NOMO-1 treated with DMSO at 0.1 percent for 48 hours (cell line): ENCODE data around the gene STK25.

Source experiments
- DNase-seq: peaks from one replicate; lab custom pipeline; 2025; ENCODE audit not compliant: unreplicated experiment; lab: John Stamatoyannopoulos, UW

The STK25 gene

DNA sequence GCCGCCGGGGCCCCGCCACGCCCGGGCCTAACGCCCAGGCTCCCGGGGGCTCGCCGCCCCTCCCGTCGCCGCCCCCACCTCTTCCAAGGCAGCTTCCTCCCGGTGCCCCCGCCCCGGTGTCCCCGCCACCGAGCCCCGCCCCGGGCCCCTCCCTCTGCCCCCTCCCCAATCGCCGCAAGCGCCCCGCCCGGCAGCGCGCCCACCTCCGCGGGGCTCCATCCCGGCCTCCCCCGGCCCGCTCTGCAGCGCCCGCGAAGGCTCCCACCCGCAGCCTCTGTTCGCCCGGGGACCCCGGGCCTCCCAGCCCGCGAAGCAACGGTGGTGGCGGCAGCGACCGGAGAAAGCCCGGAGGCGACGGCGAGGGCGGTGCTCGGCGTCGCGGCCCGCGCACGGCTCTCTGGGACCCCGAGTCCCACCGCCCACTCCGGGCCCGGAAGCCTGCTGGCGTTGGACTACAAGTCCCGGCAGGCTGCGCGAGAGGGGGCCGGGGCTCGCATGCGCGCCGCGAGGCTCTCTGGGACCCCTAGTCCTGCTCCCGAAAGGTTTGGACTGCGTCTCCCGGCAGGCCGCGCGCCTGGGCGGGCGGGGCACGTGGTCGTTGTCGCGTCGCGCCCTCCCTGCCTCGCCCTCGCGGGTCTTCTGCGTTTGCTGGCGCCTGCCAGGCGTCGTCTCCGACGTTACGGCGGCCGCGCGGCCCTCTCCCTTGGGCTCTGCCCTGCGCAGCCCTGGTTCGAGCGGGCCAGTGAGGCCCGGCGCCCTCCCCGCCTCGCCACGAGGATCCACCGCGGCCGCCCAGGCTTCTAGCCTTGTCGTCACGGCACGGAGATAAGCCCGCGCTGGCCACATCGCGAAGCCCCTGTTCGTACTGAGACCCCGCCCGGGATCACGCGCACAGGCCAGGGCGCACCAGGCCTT lies at the start of gene STK25:
TSS of gene STK25 (minus strand) at position 345 of the 915 bp plus-strand sequence. CDS start 549 bp downstream, outside the sequence.
- DNase-seq: peak; percentile 97

DNA sequence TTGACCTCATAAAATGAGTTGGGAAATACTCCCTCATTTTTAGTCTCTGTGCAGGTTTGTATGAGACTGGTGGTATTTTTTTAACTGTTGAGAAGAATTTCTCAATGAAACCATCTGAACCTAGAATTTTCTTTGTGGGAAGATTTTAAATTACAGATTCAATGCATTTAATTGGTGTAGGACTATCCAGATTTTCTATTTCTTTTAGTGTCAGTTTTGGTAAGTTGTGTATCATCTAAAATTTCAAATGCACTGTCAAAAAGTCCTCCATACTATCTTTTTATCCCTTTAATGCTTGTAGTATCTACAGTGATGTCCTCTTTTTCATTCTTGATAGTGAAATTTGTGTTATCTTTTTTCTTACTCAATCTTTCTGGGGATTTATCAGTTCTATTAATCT lies 48.4 kb upstream of the STK25 start:
- DNase-seq: no peak

DNA sequence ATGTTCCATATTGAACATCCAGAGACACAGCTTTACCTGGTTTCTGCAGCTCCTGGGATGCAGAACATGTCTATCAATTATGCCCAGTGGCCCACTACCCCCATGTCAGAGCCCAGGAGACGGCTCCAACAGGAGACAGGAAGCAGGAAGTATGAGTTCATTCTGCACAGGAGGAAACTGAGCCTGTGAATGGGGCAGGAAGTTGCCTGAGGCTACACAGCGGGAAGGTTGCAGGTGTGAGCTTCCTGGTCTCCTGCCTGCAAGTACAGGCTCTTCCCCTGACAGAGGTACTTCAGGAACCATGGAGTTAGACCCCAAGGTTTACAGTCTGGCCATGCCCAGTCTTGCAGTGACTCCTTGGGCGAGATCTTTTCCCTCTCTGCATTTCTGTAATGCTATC lies 47.3 kb upstream of the STK25 start:
- no peak for DNase-seq

DNA sequence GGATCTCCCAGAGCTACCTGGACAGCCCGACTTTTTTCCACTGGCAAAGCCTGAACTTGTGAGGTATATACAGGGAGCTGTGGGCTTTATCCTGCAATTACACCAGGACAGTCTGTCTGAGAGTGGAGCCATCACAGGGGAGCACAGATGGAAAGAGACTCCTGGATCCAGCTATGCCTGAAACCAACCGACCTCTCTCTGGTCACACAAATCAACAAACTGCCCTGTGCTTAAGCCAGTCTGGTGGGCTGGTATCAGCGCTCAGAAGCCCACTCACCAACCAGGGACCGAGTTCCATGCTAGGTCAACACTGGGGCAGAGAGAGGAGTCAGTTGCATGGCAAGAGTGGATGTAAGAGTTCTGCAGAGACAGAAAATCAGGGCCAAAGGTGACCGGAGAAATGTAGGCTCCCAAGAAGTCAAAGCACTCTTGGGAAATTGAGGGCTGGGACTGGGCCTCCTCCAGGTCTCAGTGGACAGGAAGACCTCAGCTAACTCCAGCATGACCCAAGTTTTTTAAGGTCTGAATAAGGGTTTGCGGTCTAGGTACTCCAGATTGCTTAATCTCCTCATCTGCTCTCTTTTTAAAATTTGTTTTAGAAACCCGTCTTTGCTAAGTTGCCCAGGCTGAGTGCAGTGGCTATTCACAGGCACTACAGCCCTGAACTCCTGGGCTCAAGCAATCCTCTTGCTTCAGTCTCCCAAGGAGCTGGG lies 46.4 kb upstream of the STK25 start:
- no peak for DNase-seq

DNA sequence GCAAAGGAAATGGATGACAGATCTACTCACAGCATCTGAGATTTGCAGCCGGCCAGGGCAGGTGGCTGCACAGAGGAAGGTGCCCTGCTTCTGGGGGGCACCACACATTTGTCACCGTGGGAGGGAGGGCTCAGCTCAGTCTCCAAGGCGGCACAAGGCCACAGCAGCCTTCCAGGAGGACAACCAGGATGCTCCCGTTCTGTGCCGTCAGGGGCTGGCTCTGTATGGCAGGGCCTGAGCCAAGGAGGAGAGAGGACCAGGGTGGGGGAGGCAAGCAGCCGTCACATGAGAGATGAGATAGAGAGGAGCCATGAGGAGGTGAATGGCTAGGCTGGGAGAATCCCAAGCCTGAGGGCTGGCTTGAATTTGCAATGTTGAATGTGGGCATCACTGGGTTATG lies 45.6 kb upstream of the STK25 start:
- DNase-seq: no peak

DNA sequence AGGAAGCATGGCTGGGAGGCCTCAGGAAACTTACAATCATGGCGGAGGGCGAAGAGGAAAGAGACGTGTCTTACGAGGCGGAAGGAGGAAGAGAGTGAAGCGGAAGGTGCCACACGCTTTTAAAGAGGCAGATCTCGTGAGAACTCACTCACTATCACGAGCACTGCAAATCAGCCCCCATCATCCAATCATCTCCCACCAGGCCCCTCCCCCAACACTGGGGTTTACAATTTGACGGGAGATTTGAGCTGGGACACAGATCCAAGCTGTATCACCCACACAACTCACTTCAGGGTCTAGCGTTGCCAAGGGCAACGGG lies 45.1 kb upstream of the STK25 start:
- no peak for DNase-seq

DNA sequence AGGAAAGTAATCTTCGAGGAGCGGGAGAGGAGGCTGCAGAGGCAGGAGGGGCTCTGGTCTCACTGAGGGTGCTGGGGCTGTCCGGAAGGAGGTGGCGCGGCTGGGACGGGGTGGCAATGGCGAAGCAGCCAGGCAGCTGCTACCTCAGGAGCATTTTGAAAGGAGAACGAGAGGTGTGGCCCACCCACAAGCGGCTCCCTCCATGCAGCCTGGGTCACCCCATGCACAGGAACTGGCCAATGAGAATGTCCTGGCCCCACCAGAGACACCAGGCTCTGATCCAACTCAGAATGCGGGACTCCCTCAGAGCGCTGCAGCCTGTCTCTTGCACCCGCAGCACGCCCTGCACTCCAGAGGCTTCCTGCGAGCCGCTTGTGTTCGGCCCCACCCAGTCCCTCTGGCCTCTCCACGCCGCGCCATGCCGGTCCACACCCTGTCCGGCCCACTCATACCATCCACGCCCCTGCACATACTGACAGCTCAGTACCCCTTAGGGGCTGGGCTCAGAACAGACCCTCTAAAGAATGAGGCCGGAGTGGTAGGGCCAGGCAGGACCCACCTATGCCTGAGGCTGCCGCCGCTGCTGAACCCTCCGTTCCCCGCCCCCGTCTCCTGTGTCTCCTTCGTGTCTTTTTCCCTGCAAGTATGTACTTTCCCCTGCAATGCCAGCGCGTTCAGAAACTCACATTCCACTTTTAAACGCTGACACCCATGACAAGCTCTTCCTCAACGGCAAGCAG lies 43.8 kb upstream of the STK25 start:
- no peak for DNase-seq

DNA sequence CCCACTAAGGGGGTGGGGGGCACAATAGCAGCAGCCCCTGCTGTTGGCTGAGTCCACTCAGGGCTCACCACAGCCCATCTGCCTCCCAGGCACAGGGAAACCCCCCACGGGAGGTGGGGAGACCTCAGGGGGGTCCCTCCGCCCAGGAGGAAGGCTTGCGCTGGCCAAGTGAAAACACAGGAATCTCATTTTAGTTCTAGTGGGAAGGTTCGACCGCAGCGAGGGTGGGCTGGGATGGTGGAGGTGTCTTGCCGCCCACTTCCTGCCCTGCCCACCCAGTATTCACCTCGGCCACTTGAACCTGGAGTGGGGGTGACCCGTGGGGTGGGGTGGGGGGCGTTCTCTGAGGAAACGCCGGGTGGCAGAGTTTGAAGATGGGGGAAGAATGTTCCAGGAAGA lies 43.2 kb upstream of the STK25 start:
- DNase-seq: no peak

DNA sequence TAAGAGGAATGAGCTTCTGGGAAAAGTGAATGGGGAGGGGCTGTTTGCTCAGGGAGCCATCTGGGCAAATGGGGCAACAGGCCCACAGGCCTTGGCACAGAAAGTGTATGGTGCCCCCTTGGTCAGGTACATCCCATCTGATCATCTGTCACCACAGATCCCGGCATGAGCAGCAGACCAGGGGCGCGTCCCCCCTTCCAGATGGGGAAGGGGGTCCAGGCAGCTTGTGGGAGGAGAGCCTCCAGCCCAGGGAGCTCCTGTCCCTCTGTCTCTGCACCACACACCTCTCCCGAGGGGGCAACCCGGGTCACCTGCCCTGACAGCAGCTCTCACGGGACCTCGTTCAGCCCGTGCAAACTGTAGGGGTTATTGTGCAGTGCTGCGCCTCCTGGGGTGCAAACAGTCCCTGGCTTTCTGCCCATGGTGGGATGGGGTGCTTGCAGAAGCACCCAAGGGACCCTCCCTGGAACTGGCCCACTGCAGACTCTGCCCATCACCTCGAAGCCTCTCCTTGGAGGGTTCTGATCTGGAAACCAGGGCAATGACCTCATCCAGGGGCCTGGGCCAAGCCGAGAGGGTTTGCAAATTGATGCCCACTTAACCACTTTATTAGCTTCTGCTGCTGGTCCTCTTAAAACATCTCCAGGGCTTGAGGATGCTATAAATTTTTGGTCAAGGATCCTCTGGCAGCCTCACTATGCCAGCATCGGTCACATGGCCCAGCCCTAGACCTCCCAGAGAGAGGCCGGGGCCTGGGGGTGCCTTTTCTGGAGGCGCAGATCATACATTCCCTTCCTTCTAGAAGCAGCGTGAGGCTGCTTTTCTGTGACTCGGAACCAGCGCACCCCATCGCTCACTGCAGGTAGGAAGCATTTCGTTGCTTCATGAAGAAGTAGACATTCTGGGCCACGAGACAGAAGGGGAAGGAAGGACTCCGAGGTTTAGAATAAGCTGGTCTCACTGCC lies 42.5 kb upstream of the STK25 start:
- no peak for DNase-seq

DNA sequence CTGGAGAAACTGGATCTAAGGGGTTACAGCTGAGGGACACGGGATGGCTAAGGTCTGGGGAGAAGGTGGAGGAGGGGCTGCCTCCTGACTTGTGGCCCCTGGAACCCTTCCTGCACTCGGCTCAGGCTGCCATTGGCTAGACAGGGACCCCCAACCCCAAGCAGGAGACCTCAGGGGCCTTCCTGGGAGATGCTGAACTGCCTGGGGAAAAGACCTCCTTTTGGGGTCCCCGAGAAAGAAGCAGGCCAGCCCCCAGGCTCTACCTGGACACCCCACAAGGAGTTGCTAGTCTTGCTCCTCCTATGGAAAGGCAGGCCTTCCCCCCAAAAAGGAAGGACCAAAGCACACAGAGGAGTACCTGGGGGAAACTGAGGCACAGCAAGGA lies 40.1 kb upstream of the STK25 start:
- no peak for DNase-seq

DNA sequence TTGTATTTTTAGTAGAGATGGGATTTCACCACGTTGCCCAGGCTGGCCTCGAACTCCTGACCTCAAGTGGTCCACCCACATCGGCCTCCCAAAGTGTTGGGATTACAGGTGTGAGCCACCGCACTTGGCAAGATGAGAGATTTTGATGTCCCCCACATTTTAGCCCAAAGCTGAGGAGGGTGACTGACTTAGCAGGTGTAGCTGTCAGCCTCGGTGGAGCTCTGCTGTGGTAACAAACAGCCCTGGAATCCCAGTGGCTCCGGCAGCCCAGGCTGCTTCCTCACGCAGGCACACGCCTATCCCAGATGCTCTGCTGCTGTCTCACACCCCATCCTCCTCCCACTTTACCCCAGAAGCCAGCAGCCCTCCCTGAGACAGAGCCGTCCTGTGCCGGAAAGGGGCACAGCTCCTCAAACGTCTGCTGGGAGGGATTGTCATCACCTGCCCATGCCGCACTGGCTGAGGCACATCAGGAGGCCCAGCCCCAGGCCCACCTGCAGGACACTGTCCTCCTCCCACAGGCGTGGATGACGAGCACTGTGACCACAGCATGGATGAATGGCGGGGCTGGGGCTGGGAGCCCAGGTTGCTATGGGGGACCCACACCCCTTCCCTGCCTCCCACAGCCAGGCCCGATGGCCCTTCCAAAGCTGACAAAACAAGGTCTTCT lies 39.5 kb upstream of the STK25 start:
- no peak for DNase-seq

DNA sequence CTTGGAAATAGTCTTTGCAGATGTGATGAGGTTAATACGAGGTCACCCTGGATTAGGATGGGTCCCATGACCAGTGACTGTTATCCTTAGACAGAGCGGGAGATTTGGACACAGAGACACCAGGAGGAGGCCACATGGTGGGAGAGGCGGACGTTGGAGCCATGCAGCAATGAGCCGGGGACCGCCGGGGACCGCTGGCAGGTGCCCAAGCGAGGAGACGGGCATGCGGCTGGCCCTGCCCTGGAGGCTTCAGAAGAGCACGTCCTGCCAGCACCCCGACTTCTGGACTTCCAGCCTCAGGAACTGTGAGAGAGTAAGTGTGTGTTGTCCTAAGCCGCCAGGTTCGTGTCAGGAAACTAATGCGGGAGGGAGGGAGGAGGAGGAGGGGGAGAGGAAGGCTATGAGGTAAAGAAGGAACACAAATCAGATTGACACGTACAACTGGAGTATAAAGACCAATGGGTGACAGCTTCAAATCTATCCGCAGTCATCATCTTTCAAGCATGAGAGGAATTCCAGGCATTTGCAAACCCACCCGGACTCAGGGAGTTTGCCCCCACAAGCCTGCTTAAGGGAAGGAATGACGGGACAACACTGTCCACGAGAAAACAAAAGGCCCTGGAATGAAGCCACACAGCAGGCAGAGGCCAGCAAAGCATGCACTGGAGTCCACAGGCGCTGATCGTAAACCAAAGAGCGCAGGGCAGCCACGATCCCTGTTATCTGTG lies 38.6 kb upstream of the STK25 start:
- DNase-seq: no peak

DNA sequence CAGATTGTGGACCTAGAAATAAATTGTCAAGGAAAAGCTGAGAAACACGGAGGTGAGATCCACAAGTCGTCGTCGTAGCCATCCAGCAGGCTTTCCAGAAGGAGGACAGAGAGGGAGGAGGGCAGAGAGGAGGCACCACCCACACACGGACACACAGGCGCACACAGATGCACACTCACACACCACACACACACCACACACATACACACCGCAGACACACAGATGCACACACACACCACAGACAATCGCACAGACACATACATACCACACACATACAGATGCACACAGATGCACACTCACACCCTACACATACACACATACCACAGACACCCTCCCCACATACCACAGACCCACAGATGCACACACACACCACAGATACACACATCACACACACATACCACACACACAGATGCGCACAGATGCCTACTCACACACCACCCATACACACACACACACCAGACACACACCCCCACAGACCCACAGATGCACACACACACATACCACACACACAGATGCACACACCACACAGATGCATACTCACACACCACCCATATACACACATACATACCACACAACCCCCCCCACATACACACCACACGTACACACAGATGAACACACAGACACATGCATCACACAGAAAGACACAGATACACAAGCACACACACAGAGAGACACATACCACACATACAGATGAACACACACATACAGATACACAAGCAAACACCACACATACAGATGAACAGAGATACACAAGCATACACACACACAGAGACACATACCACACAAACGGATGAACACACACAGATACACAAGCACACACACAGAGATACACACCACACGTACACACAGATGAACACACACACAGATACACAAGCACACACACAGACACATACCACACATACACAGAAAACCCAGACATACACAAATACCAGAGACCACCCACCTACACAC lies 37.4 kb upstream of the STK25 start:
- no peak for DNase-seq

DNA sequence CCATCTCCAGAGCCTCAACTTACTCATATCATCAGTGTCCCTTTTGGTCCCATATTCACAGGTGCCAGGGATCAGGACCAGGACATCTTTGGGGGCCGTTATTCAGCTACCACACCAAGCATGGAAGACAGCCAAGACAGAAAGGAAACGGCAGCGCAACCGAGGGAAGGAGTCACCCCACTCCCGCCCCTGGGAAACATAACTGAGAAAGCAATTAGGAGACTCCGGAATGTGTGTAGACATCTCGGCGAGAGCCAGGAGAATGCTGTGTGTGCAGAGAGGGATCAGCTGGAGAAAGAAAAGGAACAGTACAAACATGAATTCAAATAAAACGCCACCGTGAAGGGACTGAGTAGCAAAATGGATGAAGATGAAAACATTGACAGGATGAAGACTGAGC lies 36.7 kb upstream of the STK25 start:
- no peak for DNase-seq

DNA sequence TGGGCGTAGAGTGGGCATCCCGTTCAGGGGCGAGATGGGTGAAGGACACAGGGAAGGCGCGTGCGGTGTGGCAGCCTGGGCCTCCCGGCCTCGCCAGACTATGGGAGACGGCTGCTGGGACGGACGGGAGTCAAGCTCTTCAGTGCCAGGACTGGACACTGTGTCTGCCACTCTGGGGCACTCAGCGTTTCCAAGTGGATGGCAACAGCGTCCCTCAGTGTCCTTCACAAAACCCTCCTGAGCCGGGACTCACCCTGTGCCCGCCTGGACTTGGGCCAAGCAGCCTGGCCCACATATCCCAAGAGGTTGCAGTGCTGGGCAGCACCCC lies 33.9 kb upstream of the STK25 start:
- no peak for DNase-seq

DNA sequence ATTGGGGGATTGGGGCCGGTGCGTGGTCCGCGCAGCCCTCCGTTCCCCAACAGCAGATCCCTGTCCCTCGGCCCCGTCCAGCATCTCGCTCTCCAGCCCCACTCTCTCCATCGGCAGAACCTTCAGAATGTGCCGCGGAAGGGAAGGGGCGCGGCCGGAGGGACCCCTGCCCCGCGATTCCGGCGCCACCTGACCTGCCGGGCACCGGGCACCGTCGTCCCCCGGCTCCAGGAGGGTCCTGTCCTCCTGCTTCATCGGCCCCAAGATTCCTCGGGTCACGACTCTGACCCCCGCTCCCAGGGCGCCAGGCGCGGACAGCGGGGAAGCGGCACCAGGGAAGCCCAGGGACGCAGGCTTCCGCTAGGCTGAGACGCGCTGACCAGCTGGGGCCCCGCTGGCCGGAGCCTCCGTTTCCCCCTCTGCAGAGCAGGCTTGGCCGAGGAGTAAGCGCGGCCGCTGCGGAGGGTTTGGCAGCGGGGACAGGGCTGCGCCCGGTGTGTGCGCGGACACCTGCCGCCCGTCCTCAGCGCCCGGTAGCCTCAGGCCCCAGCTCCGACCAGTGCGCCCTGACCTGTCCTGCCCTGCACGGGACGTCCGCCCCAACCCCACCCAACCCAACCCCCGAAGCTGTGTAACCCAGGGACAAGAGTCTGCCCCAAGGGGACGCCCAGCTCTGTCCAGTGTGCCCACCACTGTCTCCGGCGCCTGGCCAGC lies 33.3 kb upstream of the STK25 start:
- DNase-seq: no peak

DNA sequence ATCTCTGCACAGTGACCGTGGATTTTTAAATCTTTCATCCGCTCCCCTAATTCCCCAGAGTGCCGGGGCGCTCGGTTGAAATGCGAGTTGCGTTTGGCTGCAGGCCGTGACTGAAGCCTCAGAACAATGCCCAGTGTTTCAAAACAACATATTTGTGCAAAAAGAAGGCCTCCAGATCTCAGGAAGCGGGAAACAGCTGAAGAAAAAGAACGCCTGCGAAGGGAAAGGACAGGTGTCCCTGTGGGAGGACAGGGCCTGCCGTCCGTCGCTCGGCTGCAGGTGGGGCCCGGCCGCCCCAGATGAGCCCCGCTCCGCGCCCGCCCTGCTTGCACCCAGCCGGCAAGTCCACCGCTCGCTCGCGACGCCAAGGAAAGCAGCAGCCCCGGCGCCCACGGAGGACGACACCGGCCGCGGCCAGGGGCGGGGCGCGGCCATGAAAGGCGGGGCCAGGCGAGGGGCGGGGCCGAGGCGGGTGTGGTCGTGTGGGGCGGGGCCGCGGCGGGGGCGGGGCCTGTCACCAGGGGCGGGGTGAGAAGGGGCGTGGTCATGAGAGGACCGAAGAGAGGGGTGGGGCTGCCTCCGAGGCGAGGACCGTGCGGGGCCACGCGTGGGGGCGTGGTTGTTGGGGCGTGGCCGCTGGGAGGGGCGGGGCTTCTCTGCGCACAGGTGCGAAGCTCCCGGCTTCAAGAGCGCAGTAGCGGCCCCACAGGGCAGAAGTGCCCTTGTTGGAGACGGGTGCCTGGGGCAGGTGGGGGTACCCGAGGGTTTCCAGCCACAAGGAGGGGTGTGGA lies 32.6 kb upstream of the STK25 start:
- peak; percentile 43 for DNase-seq
